Measurements from ENCODE around the gene LCE3E. TPM values are rescaled to one million over a fixed set of nuclear protein-coding genes. Genes with fewer than 3 reads are reported as not detected.
"Not testable (repeated sequence)": the region's sequence is repeated elsewhere in the genome, so short reads cannot be mapped to it uniquely, and the experiment has no call there.

The LCE3E gene
- total and polyA plus RNA-seq, 8 donors = not detected

DNA sequence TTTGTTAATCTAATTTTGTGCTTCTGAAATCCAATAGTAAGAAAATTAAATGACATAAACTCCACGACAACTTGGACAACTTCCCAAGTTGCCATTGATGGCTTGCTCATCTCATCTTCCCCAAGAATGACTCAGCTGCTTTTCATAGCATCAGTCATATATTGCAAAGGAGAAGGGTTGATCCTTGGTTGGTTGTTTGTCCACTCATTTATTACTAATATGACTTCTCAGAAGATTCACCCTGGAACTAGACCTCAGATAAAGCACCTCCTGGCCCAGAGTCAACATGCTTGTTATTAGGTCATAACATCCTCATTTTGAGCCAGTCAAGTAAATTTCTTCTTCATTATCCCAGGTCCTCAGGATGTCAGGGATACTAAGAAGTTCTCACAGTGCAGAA, 16.1 kb upstream of the LCE3E start:
- Histone ChIP-seq H3K27ac (no peak overlapping the region), H3K36me3 (no peaks in the 10 kb centered on the region), H3K9me3 (no peaks in the 10 kb centered on the region), H3K4me1 (no peaks in the 10 kb centered on the region), H3K4me3 (no peak overlapping the region), H3K27me3 (no peaks in the 10 kb centered on the region)
- 42 to 59% methylated on average over 1 of the region's 1 CpG for WGBS, 2 donors
- TF ChIP-seq, protein P1, sequence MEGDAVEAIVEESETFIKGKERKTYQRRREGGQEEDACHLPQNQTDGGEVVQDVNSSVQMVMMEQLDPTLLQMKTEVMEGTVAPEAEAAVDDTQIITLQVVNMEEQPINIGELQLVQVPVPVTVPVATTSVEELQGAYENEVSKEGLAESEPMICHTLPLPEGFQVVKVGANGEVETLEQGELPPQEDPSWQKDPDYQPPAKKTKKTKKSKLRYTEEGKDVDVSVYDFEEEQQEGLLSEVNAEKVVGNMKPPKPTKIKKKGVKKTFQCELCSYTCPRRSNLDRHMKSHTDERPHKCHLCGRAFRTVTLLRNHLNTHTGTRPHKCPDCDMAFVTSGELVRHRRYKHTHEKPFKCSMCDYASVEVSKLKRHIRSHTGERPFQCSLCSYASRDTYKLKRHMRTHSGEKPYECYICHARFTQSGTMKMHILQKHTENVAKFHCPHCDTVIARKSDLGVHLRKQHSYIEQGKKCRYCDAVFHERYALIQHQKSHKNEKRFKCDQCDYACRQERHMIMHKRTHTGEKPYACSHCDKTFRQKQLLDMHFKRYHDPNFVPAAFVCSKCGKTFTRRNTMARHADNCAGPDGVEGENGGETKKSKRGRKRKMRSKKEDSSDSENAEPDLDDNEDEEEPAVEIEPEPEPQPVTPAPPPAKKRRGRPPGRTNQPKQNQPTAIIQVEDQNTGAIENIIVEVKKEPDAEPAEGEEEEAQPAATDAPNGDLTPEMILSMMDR (IDR thresholded peaks at IDR 0.05) = no peak
- ATAC-seq (no peak), DNase-seq (no peak), FAIRE-seq (no peak)
- intact Hi-C loops (cut with DNase I) = no loop called here

DNA sequence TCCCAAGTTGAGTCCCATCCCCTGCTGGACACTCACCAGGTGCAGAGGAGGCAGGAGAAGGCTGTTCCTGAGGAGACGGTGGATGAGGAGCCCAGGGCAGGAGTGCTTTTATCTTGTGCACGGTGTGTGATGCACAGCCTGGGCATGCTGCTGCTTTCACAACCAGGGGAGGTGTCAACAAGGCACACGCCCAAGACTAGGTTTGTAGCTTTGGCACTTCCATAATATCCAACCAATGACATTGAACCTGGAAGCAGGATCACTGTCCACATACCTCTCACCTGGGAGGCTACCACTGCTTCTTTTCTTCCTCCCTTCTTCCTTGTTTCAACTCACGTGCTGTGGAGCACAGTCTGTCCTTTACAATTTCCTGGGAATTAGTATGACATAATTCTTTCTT, 13.9 kb upstream of the LCE3E start, which contains the start of gene LCE3D:
LCE3D (minus strand) TSS at position 84 of the 400 bp plus-strand sequence. CDS start 580 bp downstream, outside the sequence.
- H3K36me3 ChIP-seq = no peaks in the 10 kb centered on the region
- H3K27ac ChIP-seq = no peak within 1 kb of the TSS
- FAIRE-seq (no peak), ATAC-seq (no peak), DNase-seq (no peak)
- H3K4me1 ChIP-seq = no peaks in the 10 kb centered on the region
- no peaks in the 10 kb centered on the region for H3K27me3 ChIP-seq
- WGBS, 2 donors = 43 to 50% methylated on average over 4 of the region's 4 CpGs
- TF ChIP-seq, protein P1 (IDR thresholded peaks at IDR 0.05) = no peak
- no peaks in the 10 kb centered on the region for H3K9me3 ChIP-seq
- no peak within 1 kb of the TSS for H3K4me3 ChIP-seq
- intact Hi-C loops (cut with DNase I) = no loop called here

DNA sequence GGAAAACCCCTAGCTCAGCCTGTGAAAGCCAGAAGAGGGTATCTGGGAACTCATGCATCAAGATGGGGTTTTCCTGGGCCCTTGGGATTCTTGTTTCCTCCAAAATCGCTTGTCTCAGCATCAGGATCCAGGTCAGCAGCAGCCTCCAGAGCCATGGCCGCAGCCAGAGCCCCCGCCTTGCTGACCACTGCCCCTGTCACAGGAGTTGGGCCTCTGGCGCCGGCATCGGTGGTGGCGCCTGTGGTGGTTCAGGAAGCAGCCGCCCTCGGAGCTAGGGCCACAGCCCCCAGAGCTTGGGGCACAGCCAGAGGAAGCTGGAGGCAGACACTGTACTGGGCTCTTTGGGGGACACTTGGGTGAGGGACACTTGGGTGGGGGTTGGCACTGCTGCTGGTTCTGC, 12.9 kb upstream of the LCE3E start:
- H3K9me3 ChIP-seq; H3K4me3 ChIP-seq; H3K4me1 ChIP-seq; H3K27me3 ChIP-seq; FAIRE-seq; H3K36me3 ChIP-seq; DNase-seq; H3K27ac ChIP-seq; intact Hi-C loops (cut with DNase I); ATAC-seq: not testable (repeated sequence)
- WGBS, 2 donors = 73 to 85% methylated on average over 7 to 9 of the region's 9 CpGs

DNA sequence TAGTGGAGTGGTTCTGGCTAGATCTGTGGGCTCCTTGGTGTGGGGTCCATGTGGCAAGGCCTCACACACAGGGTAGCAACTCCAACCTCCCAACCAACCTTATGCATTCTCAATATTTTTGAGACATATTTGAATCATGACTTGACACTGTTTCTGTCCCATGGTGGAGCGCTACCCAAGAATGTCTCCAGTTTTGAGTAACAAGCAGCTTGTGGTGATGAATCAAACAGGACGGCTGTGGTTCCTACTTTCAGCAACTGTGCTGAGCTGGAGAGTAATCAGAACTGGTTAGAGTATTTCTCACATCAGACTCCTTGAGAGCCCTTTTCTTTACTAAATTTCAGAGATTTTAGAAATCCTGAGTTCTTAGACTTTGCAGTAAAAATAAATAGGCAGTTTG, 10.6 kb upstream of the LCE3E start:
- no peaks in the 10 kb centered on the region for H3K27me3 ChIP-seq
- H3K27ac ChIP-seq = no peak overlapping the region
- no peak overlapping the region for H3K4me3 ChIP-seq
- 75 to 85% methylated on average over 2 of the region's 2 CpGs for WGBS, 2 donors
- H3K36me3 ChIP-seq = no peaks in the 10 kb centered on the region
- no peaks in the 10 kb centered on the region for H3K4me1 ChIP-seq
- intact Hi-C loops (cut with DNase I) = no loop called here
- DNase-seq = no peak
- FAIRE-seq = no peak
- TF ChIP-seq, protein P1 (IDR thresholded peaks at IDR 0.05) = no peak
- no peak for ATAC-seq
- H3K9me3 ChIP-seq = no peaks in the 10 kb centered on the region

DNA sequence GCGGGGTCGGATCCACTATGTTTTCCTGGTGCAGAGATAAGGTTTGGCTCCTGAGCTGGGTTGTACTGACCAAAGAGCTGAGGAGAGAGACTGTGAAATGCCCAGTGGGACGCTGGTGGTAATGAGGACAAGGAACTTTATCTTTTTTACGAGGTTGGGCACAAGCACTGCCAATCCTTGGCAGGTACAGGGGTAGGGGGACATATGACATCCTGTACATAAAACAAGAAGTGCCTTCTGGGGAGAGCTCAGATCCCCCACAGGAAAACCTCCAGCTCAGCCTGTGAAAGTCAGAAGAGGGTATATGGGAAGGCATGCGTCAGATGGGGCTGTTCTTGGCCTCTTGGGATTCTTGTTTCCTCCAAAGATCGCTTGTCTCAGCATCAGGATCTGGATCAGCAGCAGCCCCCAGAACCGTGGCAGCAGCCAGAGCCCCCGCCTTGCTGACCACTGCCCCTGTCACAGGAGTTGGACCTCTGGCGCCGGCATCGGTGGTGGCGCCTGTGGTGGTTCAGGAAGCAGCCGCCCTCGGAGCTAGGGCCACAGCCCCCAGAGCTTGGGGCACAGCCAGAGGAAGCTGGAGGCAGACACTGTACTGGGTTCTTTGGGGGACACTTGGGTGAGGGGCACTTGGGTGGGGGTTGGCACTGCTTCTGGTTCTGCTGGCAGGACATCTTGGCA, 905 bp downstream of the LCE3E start:
- intact Hi-C loops (cut with DNase I) = no loop called here
- Histone ChIP-seq H3K9me3 (peaks cover 0 to 3% (median 0%) of the 10 kb centered on the region in 4 donors), H3K4me1 (no peaks in the 10 kb centered on the region), H3K4me3 (no peak overlapping the region), H3K27ac (no peak overlapping the region), H3K27me3 (no peaks in the 10 kb centered on the region), H3K36me3 (no peaks in the 10 kb centered on the region)
- TF ChIP-seq, protein P1 (IDR thresholded peaks at IDR 0.05) = no peak
- DNase-seq (no peak), FAIRE-seq (no peak), ATAC-seq (no peak)
- WGBS, 2 donors = 66 to 72% methylated on average over 12 to 14 of the region's 14 CpGs

All from pancreas (tissue), 10 donors.